PC-9 (cell line): Measurements from ENCODE around the gene TUBGCP4.

Experiments
- EZH2 ChIP-seq: fragments of 200-600 bp; sonication (generic); IDR thresholded peaks from 2 replicates; pipeline ENCODE4 v1.8.0; 2017; ENCODE audit warnings: antibody characterized with exemption, low read depth
- TF ChIP-seq, protein P1 (sequence below): fragments of 200-600 bp; sonication (generic); conservative IDR thresholded peaks from 2 replicates; pipeline ENCODE4 v1.6.1; 2017; ENCODE audit warnings: mixed run types, antibody characterized with exemption, mild to moderate bottlenecking, moderate library complexity

DNA sequence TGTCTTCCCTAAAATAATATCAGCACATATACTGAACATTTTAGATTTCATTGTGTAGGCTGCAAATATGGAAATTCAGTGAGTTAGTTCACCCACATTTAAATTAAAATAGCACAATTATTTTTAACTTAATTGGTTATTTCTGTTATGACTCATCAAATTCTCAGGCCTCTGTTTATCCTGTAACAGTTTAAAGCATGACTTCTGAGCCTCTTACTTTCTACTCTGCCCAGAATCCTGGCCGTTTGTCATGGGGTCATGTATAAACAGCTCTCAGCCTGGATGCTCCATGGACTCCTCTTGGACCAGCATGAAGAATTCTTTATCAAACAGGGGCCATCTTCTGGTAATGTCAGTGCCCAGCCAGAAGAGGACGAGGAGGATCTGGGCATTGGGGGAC, 12.2 kb downstream of the TUBGCP4 start:
- TF ChIP-seq, protein P1, sequence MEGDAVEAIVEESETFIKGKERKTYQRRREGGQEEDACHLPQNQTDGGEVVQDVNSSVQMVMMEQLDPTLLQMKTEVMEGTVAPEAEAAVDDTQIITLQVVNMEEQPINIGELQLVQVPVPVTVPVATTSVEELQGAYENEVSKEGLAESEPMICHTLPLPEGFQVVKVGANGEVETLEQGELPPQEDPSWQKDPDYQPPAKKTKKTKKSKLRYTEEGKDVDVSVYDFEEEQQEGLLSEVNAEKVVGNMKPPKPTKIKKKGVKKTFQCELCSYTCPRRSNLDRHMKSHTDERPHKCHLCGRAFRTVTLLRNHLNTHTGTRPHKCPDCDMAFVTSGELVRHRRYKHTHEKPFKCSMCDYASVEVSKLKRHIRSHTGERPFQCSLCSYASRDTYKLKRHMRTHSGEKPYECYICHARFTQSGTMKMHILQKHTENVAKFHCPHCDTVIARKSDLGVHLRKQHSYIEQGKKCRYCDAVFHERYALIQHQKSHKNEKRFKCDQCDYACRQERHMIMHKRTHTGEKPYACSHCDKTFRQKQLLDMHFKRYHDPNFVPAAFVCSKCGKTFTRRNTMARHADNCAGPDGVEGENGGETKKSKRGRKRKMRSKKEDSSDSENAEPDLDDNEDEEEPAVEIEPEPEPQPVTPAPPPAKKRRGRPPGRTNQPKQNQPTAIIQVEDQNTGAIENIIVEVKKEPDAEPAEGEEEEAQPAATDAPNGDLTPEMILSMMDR: no peak
- TF ChIP-seq EZH2: no peak
